HepG2 (cell line): ENCODE measurements around the gene TMEM107. TPM values are rescaled to one million over a fixed set of nuclear protein-coding genes. Genes with fewer than 3 reads are reported as not detected.

Source experiments
- CREB3 ChIP-seq: sonication (generic); formaldehyde crosslinking; IDR thresholded peaks from 2 replicates; pipeline ENCODE4 v1.5.0; 2020; ENCODE audit warnings: missing genetic modification reagents
- FLYWCH1 ChIP-seq: sonication (generic); formaldehyde crosslinking; IDR thresholded peaks from 2 replicates; pipeline ENCODE4 v1.8.1; 2023; ENCODE audit warnings: mild to moderate bottlenecking, missing genetic modification reagents
- FOXA1 ChIP-seq, 2 experiments: fragments of 450-650 bp in 1 of 2; sonication (generic) in 1 of 2; formaldehyde crosslinking in 1 of 2; IDR thresholded peaks; 2 replicates each; pipeline versions ENCODE4 v1.4.0 to v1.6.1; 2016 to 2020; ENCODE audit warnings: missing genetic modification reagents in 1 of 2
- GZF1 ChIP-seq: sonication (generic); formaldehyde crosslinking; IDR thresholded peaks from 2 replicates; pipeline ENCODE4 v1.5.1; 2020; ENCODE audit warnings: mild to moderate bottlenecking, missing genetic modification reagents
- MTERF4 ChIP-seq: sonication (generic); formaldehyde crosslinking; IDR thresholded peaks from 2 replicates; pipeline ENCODE4 v1.8.0; 2023; ENCODE audit warnings: mild to moderate bottlenecking, missing genetic modification reagents
- MTF1 ChIP-seq: sonication (generic); formaldehyde crosslinking; IDR thresholded peaks from 2 replicates; pipeline ENCODE4 v1.5.0; 2020; ENCODE audit warnings: missing genetic modification reagents
- MZF1 ChIP-seq: sonication (generic); formaldehyde crosslinking; IDR thresholded peaks from 2 replicates; pipeline ENCODE4 v1.8.1; 2023; ENCODE audit warnings: mild to moderate bottlenecking, missing genetic modification reagents, borderline replicate concordance
- RBM22 ChIP-seq: fragments of 200-400 bp; formaldehyde crosslinking; optimal IDR thresholded peaks from 2 replicates; pipeline ENCODE3; 2017; ENCODE audit warnings: mild to moderate bottlenecking, low read length, moderate library complexity
- TBX3 ChIP-seq: fragments of 450-650 bp; IDR thresholded peaks from 2 replicates; pipeline ENCODE4 v1.6.1; 2017; ENCODE audit warnings: antibody characterized with exemption, mild to moderate bottlenecking, inconsistent platforms, borderline replicate concordance
- TRAFD1 ChIP-seq: sonication (generic); formaldehyde crosslinking; IDR thresholded peaks from 2 replicates; pipeline ENCODE4 v1.5.1; 2020; ENCODE audit warnings: missing genetic modification reagents, mild to moderate bottlenecking, borderline replicate concordance
- ZBTB21 ChIP-seq: sonication (generic); formaldehyde crosslinking; IDR thresholded peaks from 2 replicates; pipeline ENCODE4 v1.4.0; 2020; ENCODE audit warnings: missing genetic modification reagents
- ZBTB3 ChIP-seq: sonication (generic); formaldehyde crosslinking; IDR thresholded peaks from 2 replicates; pipeline ENCODE4 v1.4.0; 2020; ENCODE audit warnings: low read depth, mild to moderate bottlenecking, moderate library complexity, missing genetic modification reagents, borderline replicate concordance
- ZBTB37 ChIP-seq: sonication (generic); formaldehyde crosslinking; IDR thresholded peaks from 2 replicates; pipeline ENCODE4 v1.4.0; 2020; ENCODE audit warnings: mild to moderate bottlenecking, missing genetic modification reagents
- ZFP90 ChIP-seq: sonication (generic); formaldehyde crosslinking; IDR thresholded peaks from 2 replicates; pipeline ENCODE4 v1.8.0; 2022; ENCODE audit warnings: missing genetic modification reagents, mild to moderate bottlenecking, inconsistent platforms, borderline replicate concordance
- ZNF337 ChIP-seq: sonication (generic); formaldehyde crosslinking; IDR thresholded peaks from 2 replicates; pipeline ENCODE4 v1.5.1; 2020; ENCODE audit warnings: missing genetic modification reagents, low read depth, mild to moderate bottlenecking, borderline replicate concordance
- ZNF350 ChIP-seq: sonication (generic); formaldehyde crosslinking; IDR thresholded peaks from 2 replicates; pipeline ENCODE4 v1.4.0; 2020; ENCODE audit warnings: mild to moderate bottlenecking, low read depth, missing genetic modification reagents, borderline replicate concordance
- ZNF468 ChIP-seq: sonication (generic); formaldehyde crosslinking; IDR thresholded peaks from 2 replicates; pipeline ENCODE4 v1.8.0; 2022; ENCODE audit warnings: mild to moderate bottlenecking, moderate library complexity, missing genetic modification reagents
- ZNF512 ChIP-seq: sonication (generic); formaldehyde crosslinking; IDR thresholded peaks from 2 replicates; pipeline ENCODE4 v1.4.0; 2020; ENCODE audit warnings: mild to moderate bottlenecking, missing genetic modification reagents
- ZNF556 ChIP-seq: sonication (generic); formaldehyde crosslinking; IDR thresholded peaks from 2 replicates; pipeline ENCODE4 v1.4.0; 2020; ENCODE audit warnings: mild to moderate bottlenecking, missing genetic modification reagents, borderline replicate concordance
- ZNF674 ChIP-seq: sonication (generic); formaldehyde crosslinking; IDR thresholded peaks from 2 replicates; pipeline ENCODE4 v1.5.0; 2020; ENCODE audit warnings: low read depth, mild to moderate bottlenecking, missing genetic modification reagents
- ZNF784 ChIP-seq: sonication (generic); formaldehyde crosslinking; IDR thresholded peaks from 2 replicates; pipeline ENCODE4 v1.5.1; 2020; ENCODE audit warnings: missing genetic modification reagents, mild to moderate bottlenecking, borderline replicate concordance
- polyA plus RNA-seq, 8 experiments: library from polyadenylated mRNA; depleted of rRNA in 3 of 8; stranded (reverse) in 7 of 8; unstranded in 1 of 8; fragments of >200 nt; fragmentation: Illumina TruSeq in 4 of 8; extraction: Trizol in 4 of 8; gene quantifications; 2 replicates each; pipeline versions ENCODE4 v1.2.1 to v1.2.3, GENCODE V29; 2011 to 2016; ENCODE audit warnings: low read depth in 4 of 8, missing spikeins in 1 of 8, mixed read lengths in 1 of 8; ENCODE audit not compliant: insufficient read depth in 1 of 8
- total RNA-seq, 5 experiments: library from RNA; depleted of rRNA; stranded (reverse); fragments of >200 nt; fragmentation: Illumina TruSeq; extraction: Trizol; gene quantifications; 2 replicates each; pipeline ENCODE4 v1.2.3, GENCODE V29; 2016; ENCODE audit warnings: low read depth in 1 of 5

Gene TMEM107
- total and polyA plus RNA-seq, 2 of the 13 experiments (the other 11 are each of a cell fraction or from before 2014, with no cell fraction given) = 7.2 to 15.3 TPM

- TF ChIP-seq ZBTB21 (CRISPR knock-in tag) = no peak
- no peak for TF ChIP-seq ZFP90
- TF ChIP-seq ZNF674 (CRISPR knock-in tag) = no peak
- no peak for TF ChIP-seq ZNF468 (CRISPR knock-in tag)
- TF ChIP-seq ZNF556 = no peak
- no peak for TF ChIP-seq TBX3
- no peak for TF ChIP-seq TRAFD1 (CRISPR knock-in tag)
- no peak for TF ChIP-seq FOXA1 (IDR thresholded peaks at IDR 0.05)
- TF ChIP-seq FOXA1 (CRISPR knock-in tag; IDR thresholded peaks at IDR 0.05) = no peak
- no peak for TF ChIP-seq MTF1 (CRISPR knock-in tag)
- TF ChIP-seq CREB3 (CRISPR knock-in tag) = no peak
- no peak for TF ChIP-seq ZNF350
- TF ChIP-seq ZNF784 (CRISPR knock-in tag) = peak; percentile 59; the same call in 1 of the 2 replicates
- TF ChIP-seq ZBTB37 (CRISPR knock-in tag) = no peak
- TF ChIP-seq ZNF337 = no peak; the same call in 1 of the 2 replicates
- no peak for TF ChIP-seq MZF1 (CRISPR knock-in tag)
- TF ChIP-seq ZNF512 = no peak
- no peak for TF ChIP-seq ZBTB3
- no peak for TF ChIP-seq GZF1 (CRISPR knock-in tag)
- TF ChIP-seq MTERF4 (CRISPR knock-in tag) = no peak
- no peak for TF ChIP-seq FLYWCH1 (CRISPR knock-in tag)
- TF ChIP-seq RBM22 = no peak
These were observed 13.7 kb upstream of the TMEM107 start, which contains the start of gene BORCS6 (continued) for GRCh38 chr17:8189711-8190477.
